ENCODE results near the gene APPBP2.

DNA sequence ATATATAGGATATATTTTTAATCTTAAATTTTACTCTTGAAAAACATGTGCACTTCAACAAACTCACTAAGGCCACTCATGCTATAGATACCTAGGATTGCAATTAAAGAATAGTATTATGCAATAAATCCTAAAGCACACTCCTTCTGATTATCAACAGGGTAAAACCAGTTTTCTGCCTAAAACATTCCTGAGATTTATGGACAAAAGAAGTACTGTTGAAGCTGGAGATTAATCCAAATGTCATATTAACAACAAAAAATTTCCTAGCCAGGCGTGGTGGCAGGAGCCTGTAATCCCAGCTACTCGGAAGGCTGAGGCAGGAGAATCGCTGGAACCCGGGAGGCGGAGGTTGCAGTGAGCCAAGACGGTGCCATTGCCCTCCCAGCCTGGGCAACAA, 82.3 kb downstream of the APPBP2 start:
- TF ChIP-seq POLR2A (IDR thresholded peaks at IDR 0.05) (no peak), POLR2AphosphoS5 (IDR thresholded peaks at IDR 0.05) (no peak), EP300 (IDR thresholded peaks at IDR 0.05) (no peak)
- TF ChIP-seq, protein P1, sequence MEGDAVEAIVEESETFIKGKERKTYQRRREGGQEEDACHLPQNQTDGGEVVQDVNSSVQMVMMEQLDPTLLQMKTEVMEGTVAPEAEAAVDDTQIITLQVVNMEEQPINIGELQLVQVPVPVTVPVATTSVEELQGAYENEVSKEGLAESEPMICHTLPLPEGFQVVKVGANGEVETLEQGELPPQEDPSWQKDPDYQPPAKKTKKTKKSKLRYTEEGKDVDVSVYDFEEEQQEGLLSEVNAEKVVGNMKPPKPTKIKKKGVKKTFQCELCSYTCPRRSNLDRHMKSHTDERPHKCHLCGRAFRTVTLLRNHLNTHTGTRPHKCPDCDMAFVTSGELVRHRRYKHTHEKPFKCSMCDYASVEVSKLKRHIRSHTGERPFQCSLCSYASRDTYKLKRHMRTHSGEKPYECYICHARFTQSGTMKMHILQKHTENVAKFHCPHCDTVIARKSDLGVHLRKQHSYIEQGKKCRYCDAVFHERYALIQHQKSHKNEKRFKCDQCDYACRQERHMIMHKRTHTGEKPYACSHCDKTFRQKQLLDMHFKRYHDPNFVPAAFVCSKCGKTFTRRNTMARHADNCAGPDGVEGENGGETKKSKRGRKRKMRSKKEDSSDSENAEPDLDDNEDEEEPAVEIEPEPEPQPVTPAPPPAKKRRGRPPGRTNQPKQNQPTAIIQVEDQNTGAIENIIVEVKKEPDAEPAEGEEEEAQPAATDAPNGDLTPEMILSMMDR (IDR thresholded peaks at IDR 0.05): no peak
